Suprapubic skin (tissue), 4 donors: ENCODE measurements around the gene PRAME. TPM values are rescaled to one million over a fixed set of nuclear protein-coding genes. Genes with fewer than 3 reads are reported as not detected.

Source experiments
- DNase-seq, 2 donors: peaks; one replicate each; pipeline ENCODE4 v3.0.0-alpha.2; 2019; ENCODE audit warnings: low spot score in 2 of 2
- H3K27ac ChIP-seq: fragments of 200-600 bp; sonication (generic); one replicate; pipeline ENCODE4 v1.5.1; 2019
- H3K27me3 ChIP-seq: fragments of 200-600 bp; sonication (generic); one replicate; pipeline ENCODE4 v1.5.1; 2019
- H3K36me3 ChIP-seq: fragments of 200-600 bp; sonication (generic); one replicate; pipeline ENCODE4 v1.5.1; 2019
- H3K4me1 ChIP-seq: fragments of 200-600 bp; sonication (generic); one replicate; pipeline ENCODE4 v1.5.1; 2019
- H3K4me3 ChIP-seq: fragments of 200-600 bp; sonication (generic); one replicate; pipeline ENCODE4 v1.5.1; 2019; ENCODE audit warnings: mild to moderate bottlenecking
- H3K9me3 ChIP-seq: fragments of 200-600 bp; sonication (generic); one replicate; pipeline ENCODE4 v1.5.1; 2019
- CTCF ChIP-seq, 2 donors: fragments of 200-600 bp in 1 of 2; fragments of 450-650 bp in 1 of 2; sonication (generic) in 1 of 2; IDR thresholded peaks; one replicate each; pipeline ENCODE4 v1.5.1; 2016 to 2019; ENCODE audit warnings: antibody characterized with exemption in 2 of 2, mild to moderate bottlenecking in 1 of 2, moderate library complexity in 1 of 2
- EP300 ChIP-seq: sonication (generic); formaldehyde crosslinking; IDR thresholded peaks from one replicate; pipeline ENCODE4 v1.6.1; 2017; ENCODE audit warnings: antibody characterized with exemption
- POLR2A ChIP-seq, 2 donors: fragments of 450-650 bp; IDR thresholded peaks; one replicate each; pipeline ENCODE4 v1.6.1; 2017; ENCODE audit warnings: antibody characterized with exemption in 2 of 2, mild to moderate bottlenecking in 2 of 2, moderate library complexity in 2 of 2
- POLR2AphosphoS5 ChIP-seq, 3 donors: sonication (generic); formaldehyde crosslinking; IDR thresholded peaks; one replicate each; pipeline ENCODE4 v1.6.1; 2017; ENCODE audit warnings: antibody characterized with exemption in 3 of 3
- WGBS: methylation state at CpG from one replicate; pipeline ENCODE4 v1.1.5; 2018; 5-methylcytosine and 5-hydroxymethylcytosine counted together
- total RNA-seq, 4 donors: library from RNA; depleted of rRNA; stranded (reverse); fragments of >200 nt; gene quantifications; one replicate each; pipeline ENCODE4 v1.1.0, GENCODE V29; 2016

Gene PRAME
- total RNA-seq, 4 donors from 2014 or later: not detected

- no peak for DNase-seq
- no peak overlapping the region for H3K27ac ChIP-seq
- no peaks in the 10 kb centered on the region for H3K27me3 ChIP-seq
- WGBS: 42% methylated on average over 3 of the region's 3 CpGs
- H3K9me3 ChIP-seq: no peaks in the 10 kb centered on the region
- no peak for TF ChIP-seq POLR2A (IDR thresholded peaks at IDR 0.05)
- TF ChIP-seq CTCF (IDR thresholded peaks at IDR 0.05): no peak
- no peak for TF ChIP-seq POLR2AphosphoS5 (IDR thresholded peaks at IDR 0.05)
- TF ChIP-seq EP300: no peak
- H3K4me3 ChIP-seq: no peak overlapping the region
- H3K36me3 ChIP-seq: no peaks in the 10 kb centered on the region
- no peaks in the 10 kb centered on the region for H3K4me1 ChIP-seq
Measured at GRCh38 chr22:22599248-22599647, 40.2 kb upstream of the PRAME start.

- Histone ChIP-seq H3K27ac (no peak overlapping the region), H3K4me3 (no peak overlapping the region), H3K9me3 (no peaks in the 10 kb centered on the region), H3K27me3 (no peaks in the 10 kb centered on the region), H3K4me1 (no peaks in the 10 kb centered on the region), H3K36me3 (no peaks in the 10 kb centered on the region)
- no peak for TF ChIP-seq POLR2A (IDR thresholded peaks at IDR 0.05)
- TF ChIP-seq CTCF (IDR thresholded peaks at IDR 0.05): no peak
- no peak for TF ChIP-seq EP300
- no peak for TF ChIP-seq POLR2AphosphoS5 (IDR thresholded peaks at IDR 0.05)
- DNase-seq: no peak
- 65% methylated on average over 5 of the region's 5 CpGs for WGBS
Measured at GRCh38 chr22:22598144-22598543, 39.1 kb upstream of the PRAME start.

GRCh38 chr22:22595001-22595835 is 36.2 kb upstream of the PRAME start:
- Histone ChIP-seq H3K4me3 (no peak overlapping the region), H3K9me3 (no peaks in the 10 kb centered on the region), H3K27me3 (peaks cover 17% of the 10 kb centered on the region), H3K27ac (no peak overlapping the region), H3K36me3 (no peaks in the 10 kb centered on the region), H3K4me1 (no peaks in the 10 kb centered on the region)
- DNase-seq: no peak
- 62% methylated on average over 4 of the region's 5 CpGs for WGBS
- TF ChIP-seq EP300 (no peak), POLR2AphosphoS5 (IDR thresholded peaks at IDR 0.05) (no peak), CTCF (IDR thresholded peaks at IDR 0.05) (no peak), POLR2A (IDR thresholded peaks at IDR 0.05) (no peak)

- H3K36me3 ChIP-seq: no peaks in the 10 kb centered on the region
- DNase-seq: no peak
- no peaks in the 10 kb centered on the region for H3K9me3 ChIP-seq
- WGBS: 52% methylated on average over 10 of the region's 10 CpGs
- TF ChIP-seq POLR2A (IDR thresholded peaks at IDR 0.05) (no peak), CTCF (IDR thresholded peaks at IDR 0.05) (peak in 1 of 2 donors; percentile 48), EP300 (no peak)
- no peak overlapping the region for H3K4me3 ChIP-seq
- no peaks in the 10 kb centered on the region for H3K4me1 ChIP-seq
- H3K27ac ChIP-seq: no peak overlapping the region
- peaks cover 22% of the 10 kb centered on the region for H3K27me3 ChIP-seq
Measured at GRCh38 chr22:22593964-22594656, 35.0 kb upstream of the PRAME start.

- DNase-seq: no peak
- no peaks in the 10 kb centered on the region for H3K9me3 ChIP-seq
- WGBS: 73% methylated on average over 2 of the region's 2 CpGs
- H3K4me3 ChIP-seq: no peak overlapping the region
- no peak overlapping the region for H3K27ac ChIP-seq
- H3K4me1 ChIP-seq: no peaks in the 10 kb centered on the region
- TF ChIP-seq POLR2AphosphoS5 (IDR thresholded peaks at IDR 0.05): no peak
- no peak for TF ChIP-seq EP300
- TF ChIP-seq CTCF (IDR thresholded peaks at IDR 0.05): no peak
- no peak for TF ChIP-seq POLR2A (IDR thresholded peaks at IDR 0.05)
- H3K27me3 ChIP-seq: peaks cover 27% of the 10 kb centered on the region
- H3K36me3 ChIP-seq: no peaks in the 10 kb centered on the region
Measured at GRCh38 chr22:22593250-22593649, 34.2 kb upstream of the PRAME start.
